Sigmoid colon (tissue), 7 donors: Measurements from ENCODE around the gene GRIK5. TPM values are rescaled to one million over a fixed set of nuclear protein-coding genes. Genes with fewer than 3 reads are reported as not detected.

Source experiments
- DNase-seq: peaks from one replicate; pipeline ENCODE4 v3.0.0-alpha.2; 2019
- H3K27ac ChIP-seq, 4 donors: fragments of 200-600 bp; sonication (generic); one replicate each; pipeline ENCODE4 v1.5.1; 2016 to 2019; ENCODE audit warnings: mild to moderate bottlenecking in 1 of 4
- H3K27me3 ChIP-seq, 3 donors: fragments of 200-600 bp; sonication (generic); one replicate each; pipeline ENCODE4 v1.5.1; 2019; ENCODE audit warnings: mild to moderate bottlenecking in 1 of 3
- H3K36me3 ChIP-seq, 4 donors: fragments of 200-600 bp; sonication (generic); one replicate each; pipeline ENCODE4 v1.5.1; 2016 to 2019
- H3K4me1 ChIP-seq, 4 donors: fragments of 200-600 bp; sonication (generic); one replicate each; pipeline ENCODE4 v1.5.1; 2017 to 2019
- H3K4me3 ChIP-seq, 4 donors: fragments of 200-600 bp; sonication (generic); one replicate each; pipeline ENCODE4 v1.5.1; 2017 to 2019; ENCODE audit warnings: mild to moderate bottlenecking in 2 of 4, moderate library complexity in 1 of 4
- H3K9me3 ChIP-seq, 4 donors: fragments of 200-600 bp in 3 of 4; sonication (generic) in 3 of 4; one replicate each; pipeline versions ENCODE4 v1.5.1 to v1.6.1; 2013 to 2019
- EP300 ChIP-seq, 4 donors: sonication (generic); formaldehyde crosslinking; IDR thresholded peaks; one replicate each; pipeline ENCODE4 v1.6.1; 2017; ENCODE audit warnings: antibody characterized with exemption in 4 of 4
- POLR2A ChIP-seq, 2 donors: fragments of 450-650 bp; IDR thresholded peaks; one replicate each; pipeline ENCODE4 v1.6.1; 2016; ENCODE audit warnings: antibody characterized with exemption in 2 of 2, mild to moderate bottlenecking in 2 of 2, moderate library complexity in 2 of 2
- POLR2AphosphoS5 ChIP-seq, 4 donors: sonication (generic); formaldehyde crosslinking; IDR thresholded peaks; one replicate each; pipeline ENCODE4 v1.6.1; 2017; ENCODE audit warnings: antibody characterized with exemption in 4 of 4
- WGBS, 2 donors: extraction: QIAGEN DNeasy Blood & Tissue Kit; methylation state at CpG; one replicate each; pipeline ENCODE4 v1.1.7; 2013; 5-methylcytosine and 5-hydroxymethylcytosine counted together
- intact Hi-C: fragments of 100-400 bp; cut with DNase I; formaldehyde crosslinking; loops from one replicate; pipeline ENCODE4 v1.15.1; 2023
- polyA plus RNA-seq, 3 donors: library from polyadenylated mRNA; stranded (reverse); fragments of 200-250 nt; gene quantifications; one replicate each; pipeline ENCODE4 v1.2.3, GENCODE V29; 2013
- total RNA-seq, 4 donors: library from RNA; depleted of rRNA; stranded (reverse); fragments of >200 nt; gene quantifications; one replicate each; pipeline ENCODE4 v1.1.0, GENCODE V29; 2016
- TF ChIP-seq, protein P1 (sequence below), 4 experiments: fragments of 450-650 bp in 3 of 4; fragments of 200-600 bp in 1 of 4; IDR thresholded peaks; one replicate each; pipeline ENCODE4 v1.5.1; 2016 to 2019; ENCODE audit warnings: antibody characterized with exemption in 4 of 4, mild to moderate bottlenecking in 3 of 4, moderate library complexity in 2 of 4
- donor health status: healthy with polysubstance abuse.
- donor health status: Bipolar disorder and iron deficiency.
- donor health status: healthy.

The GRIK5 gene
- total and polyA plus RNA-seq, 7 donors = under 0.01 to 23.3 (median 10.3) TPM; not detected in 1

DNA sequence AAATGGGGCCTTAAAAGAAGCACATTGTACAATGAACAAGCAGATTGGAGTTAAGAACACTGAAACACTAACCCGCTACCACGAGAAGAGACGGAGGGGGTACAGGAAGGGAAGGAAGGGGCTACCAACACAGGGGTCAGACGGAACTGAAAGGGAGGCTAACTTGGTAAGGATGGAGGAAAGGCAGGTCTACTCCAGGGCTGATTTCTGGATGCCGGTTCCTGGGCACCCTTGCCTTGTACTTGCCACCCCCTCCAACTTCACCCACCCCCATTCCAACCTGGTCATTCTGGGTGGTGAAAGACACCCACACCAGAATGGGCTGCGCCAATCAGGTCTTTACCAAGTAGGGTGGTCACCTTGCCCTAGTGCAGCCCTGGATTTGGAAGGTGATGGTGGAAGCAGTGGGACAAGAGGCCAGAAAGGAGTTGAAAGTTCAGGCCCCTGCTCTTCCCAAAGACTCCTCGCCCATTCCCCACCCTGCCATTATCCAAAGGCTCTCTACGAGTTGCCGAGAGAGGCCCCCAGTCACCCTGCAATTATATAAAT lies 16.3 kb upstream of the GRIK5 start:
- WGBS, 2 donors = 81 to 91% methylated on average over 9 of the region's 9 CpGs
- TF ChIP-seq, protein P1, sequence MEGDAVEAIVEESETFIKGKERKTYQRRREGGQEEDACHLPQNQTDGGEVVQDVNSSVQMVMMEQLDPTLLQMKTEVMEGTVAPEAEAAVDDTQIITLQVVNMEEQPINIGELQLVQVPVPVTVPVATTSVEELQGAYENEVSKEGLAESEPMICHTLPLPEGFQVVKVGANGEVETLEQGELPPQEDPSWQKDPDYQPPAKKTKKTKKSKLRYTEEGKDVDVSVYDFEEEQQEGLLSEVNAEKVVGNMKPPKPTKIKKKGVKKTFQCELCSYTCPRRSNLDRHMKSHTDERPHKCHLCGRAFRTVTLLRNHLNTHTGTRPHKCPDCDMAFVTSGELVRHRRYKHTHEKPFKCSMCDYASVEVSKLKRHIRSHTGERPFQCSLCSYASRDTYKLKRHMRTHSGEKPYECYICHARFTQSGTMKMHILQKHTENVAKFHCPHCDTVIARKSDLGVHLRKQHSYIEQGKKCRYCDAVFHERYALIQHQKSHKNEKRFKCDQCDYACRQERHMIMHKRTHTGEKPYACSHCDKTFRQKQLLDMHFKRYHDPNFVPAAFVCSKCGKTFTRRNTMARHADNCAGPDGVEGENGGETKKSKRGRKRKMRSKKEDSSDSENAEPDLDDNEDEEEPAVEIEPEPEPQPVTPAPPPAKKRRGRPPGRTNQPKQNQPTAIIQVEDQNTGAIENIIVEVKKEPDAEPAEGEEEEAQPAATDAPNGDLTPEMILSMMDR (IDR thresholded peaks at IDR 0.05) = no peak
- TF ChIP-seq POLR2AphosphoS5 (IDR thresholded peaks at IDR 0.05) (no peak), POLR2A (IDR thresholded peaks at IDR 0.05) (no peak), EP300 (IDR thresholded peaks at IDR 0.05) (no peak)

DNA sequence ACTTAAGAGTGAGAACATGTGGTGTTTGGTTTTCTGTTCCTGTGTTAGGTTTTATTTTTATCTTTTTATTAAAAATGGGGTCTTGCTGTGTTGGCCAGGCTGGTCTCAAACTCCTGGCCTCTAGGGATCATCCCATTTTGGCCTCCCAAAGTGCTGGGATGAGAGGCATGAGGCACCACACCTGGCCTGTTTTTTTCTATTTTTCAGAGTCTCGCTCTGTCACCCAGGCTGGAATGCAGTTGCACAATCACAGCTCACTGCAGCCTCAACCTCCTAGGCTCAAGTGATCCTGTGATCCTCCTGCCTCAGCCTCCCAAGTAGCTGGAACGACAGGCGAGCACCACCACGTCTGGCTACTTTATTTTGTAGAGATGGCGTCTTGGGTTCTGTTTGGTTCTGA lies 13.5 kb upstream of the GRIK5 start:
- DNase-seq = no peak
- H3K4me1 ChIP-seq = peaks cover 0 to 7% (median 3%) of the 10 kb centered on the region in 4 donors
- H3K27ac ChIP-seq = no peak overlapping the region
- H3K27me3 ChIP-seq = no peaks in the 10 kb centered on the region
- no peak overlapping the region for H3K4me3 ChIP-seq
- peaks cover 16 to 48% (median 30%) of the 10 kb centered on the region in 4 donors for H3K36me3 ChIP-seq
- 96 to 97% methylated on average over 5 of the region's 5 CpGs for WGBS, 2 donors
- intact Hi-C loops = no loop called here
- no peaks in the 10 kb centered on the region for H3K9me3 ChIP-seq
- TF ChIP-seq POLR2AphosphoS5 (IDR thresholded peaks at IDR 0.05) (no peak), EP300 (IDR thresholded peaks at IDR 0.05) (no peak), POLR2A (IDR thresholded peaks at IDR 0.05) (no peak)
- TF ChIP-seq, protein P1 (IDR thresholded peaks at IDR 0.05) = no peak

More for the DNA sequence above, 16.3 kb upstream of the GRIK5 start:
- DNase-seq = no peak
- no peaks in the 10 kb centered on the region for H3K27me3 ChIP-seq
- no peaks in the 10 kb centered on the region for H3K9me3 ChIP-seq
- H3K4me3 ChIP-seq = no peak overlapping the region
- H3K4me1 ChIP-seq = peaks cover 0 to 18% (median 12%) of the 10 kb centered on the region in 4 donors
- no peak overlapping the region for H3K27ac ChIP-seq
- intact Hi-C loops = no loop called here
- peaks cover 0 to 21% (median 4%) of the 10 kb centered on the region in 4 donors for H3K36me3 ChIP-seq

DNA sequence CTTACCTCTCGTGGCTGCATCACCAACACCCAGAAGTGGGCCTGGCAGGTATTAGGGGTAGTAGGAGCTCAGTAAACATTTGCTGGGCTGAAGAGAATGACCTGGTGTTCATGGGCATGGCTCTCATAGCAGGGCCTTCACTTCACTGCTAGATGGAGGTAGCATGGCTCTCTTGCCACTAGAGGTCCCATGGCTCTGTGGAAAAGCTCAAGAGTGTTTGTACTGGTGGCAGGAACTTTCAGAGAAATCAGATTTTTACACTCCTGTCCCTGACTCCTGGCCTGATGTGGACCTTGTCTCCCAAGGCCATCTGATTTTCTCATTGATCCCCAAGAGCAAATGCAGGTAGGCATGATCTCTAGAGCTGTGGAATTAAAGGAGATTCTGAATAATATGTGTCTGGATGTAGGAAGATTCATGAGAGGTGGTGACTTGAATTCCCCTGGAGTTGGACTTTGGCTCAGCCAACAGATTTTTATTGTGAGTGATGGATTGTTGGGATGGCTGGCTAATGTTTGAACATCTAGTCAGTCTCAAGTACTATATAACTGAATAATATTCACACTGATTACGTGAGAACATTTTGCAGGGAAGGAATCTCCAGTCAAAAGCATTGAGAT lies 11.7 kb upstream of the GRIK5 start:
- intact Hi-C loops = no loop called here
- Histone ChIP-seq H3K4me1 (peaks cover 0 to 16% (median 11%) of the 10 kb centered on the region in 4 donors), H3K4me3 (no peak overlapping the region)

DNA sequence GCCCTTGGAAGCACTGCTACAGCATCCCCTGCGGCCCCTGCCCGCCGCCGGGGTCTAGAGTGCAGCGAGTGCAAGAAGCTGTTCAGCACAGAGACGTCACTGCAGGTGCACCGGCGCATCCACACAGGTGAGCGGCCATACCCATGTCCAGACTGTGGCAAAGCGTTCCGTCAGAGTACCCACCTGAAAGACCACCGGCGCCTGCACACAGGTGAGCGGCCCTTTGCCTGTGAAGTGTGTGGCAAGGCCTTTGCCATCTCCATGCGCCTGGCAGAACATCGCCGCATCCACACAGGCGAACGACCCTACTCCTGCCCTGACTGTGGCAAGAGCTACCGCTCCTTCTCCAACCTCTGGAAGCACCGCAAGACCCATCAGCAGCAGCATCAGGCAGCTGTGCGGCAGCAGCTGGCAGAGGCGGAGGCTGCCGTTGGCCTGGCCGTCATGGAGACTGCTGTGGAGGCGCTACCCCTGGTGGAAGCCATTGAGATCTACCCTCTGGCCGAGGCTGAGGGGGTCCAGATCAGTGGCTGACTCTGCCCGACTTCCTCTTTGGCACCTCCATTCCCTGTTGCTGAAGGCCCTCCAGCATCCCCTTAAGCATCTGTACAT lies 10.9 kb upstream of the GRIK5 start:
- H3K36me3 ChIP-seq = peaks cover 16 to 51% (median 30%) of the 10 kb centered on the region in 4 donors

More for the DNA sequence above, 11.7 kb upstream of the GRIK5 start:
- no peak overlapping the region for H3K27ac ChIP-seq
- WGBS, 2 donors = 15 to 67% methylated on average over 2 of the region's 2 CpGs
- H3K36me3 ChIP-seq = peaks cover 16 to 51% (median 30%) of the 10 kb centered on the region in 4 donors
- H3K27me3 ChIP-seq = no peaks in the 10 kb centered on the region
- no peak for DNase-seq
- H3K9me3 ChIP-seq = no peaks in the 10 kb centered on the region
- no peak for TF ChIP-seq POLR2A (IDR thresholded peaks at IDR 0.05)
- TF ChIP-seq, protein P1 (IDR thresholded peaks at IDR 0.05) = peak in 3 of 4 experiments; percentile 14 to 26 (median 15)

More for the DNA sequence above, 10.9 kb upstream of the GRIK5 start:
- H3K4me3 ChIP-seq = no peak overlapping the region
- H3K27me3 ChIP-seq = no peaks in the 10 kb centered on the region
- intact Hi-C loops = no loop called here
- H3K9me3 ChIP-seq = no peaks in the 10 kb centered on the region
- no peak for TF ChIP-seq EP300 (IDR thresholded peaks at IDR 0.05)
- no peak for TF ChIP-seq POLR2A (IDR thresholded peaks at IDR 0.05)
- TF ChIP-seq POLR2AphosphoS5 (IDR thresholded peaks at IDR 0.05) = no peak
- TF ChIP-seq, protein P1 (IDR thresholded peaks at IDR 0.05) = no peak
- peaks cover 0 to 19% (median 13%) of the 10 kb centered on the region in 4 donors for H3K4me1 ChIP-seq
- WGBS, 2 donors = 91 to 95% methylated on average over 28 of the region's 28 CpGs
- H3K27ac ChIP-seq = no peak overlapping the region
- DNase-seq = no peak
